ENCODE measurements around the gene FHAD1.

Gene FHAD1

GRCh38 chr1:15412843-15413242, 165.8 kb downstream of the FHAD1 start:
- TF ChIP-seq CTCF (IDR thresholded peaks at IDR 0.05; ENCODE audit: control insufficient read depth, extremely low read depth, insufficient read depth), result no peak
- DNase-seq (ENCODE audit: low read depth), result no peak
- no peak overlapping the region for H3K4me3 ChIP-seq (ENCODE audit: low read depth, low read length)

GRCh38 chr1:15413563-15414444, 166.8 kb downstream of the FHAD1 start:
- H3K4me3 ChIP-seq (ENCODE audit: low read depth, low read length), result no peak overlapping the region
- DNase-seq (ENCODE audit: low read depth), result no peak
- TF ChIP-seq CTCF (IDR thresholded peaks at IDR 0.05; ENCODE audit: control insufficient read depth, extremely low read depth, insufficient read depth), result no peak

- TF ChIP-seq CTCF (IDR thresholded peaks at IDR 0.05; ENCODE audit: control insufficient read depth, extremely low read depth, insufficient read depth), result no peak
- H3K4me3 ChIP-seq (ENCODE audit: low read depth, low read length), result no peak overlapping the region
- no peak for DNase-seq (ENCODE audit: low read depth)
These were observed 167.5 kb downstream of the FHAD1 start for GRCh38 chr1:15414445-15414983.

GRCh38 chr1:15417059-15417934, 170.3 kb downstream of the FHAD1 start:
- no peak for DNase-seq (ENCODE audit: low read depth)
- TF ChIP-seq CTCF (IDR thresholded peaks at IDR 0.05; ENCODE audit: control insufficient read depth, extremely low read depth, insufficient read depth), result no peak
- H3K4me3 ChIP-seq (ENCODE audit: low read depth, low read length), result no peak overlapping the region

- DNase-seq (ENCODE audit: low read depth), result no peak
- TF ChIP-seq CTCF (IDR thresholded peaks at IDR 0.05; ENCODE audit: control insufficient read depth, extremely low read depth, insufficient read depth), result no peak
- no peak overlapping the region for H3K4me3 ChIP-seq (ENCODE audit: low read depth, low read length)
These were observed 171.9 kb downstream of the FHAD1 start for GRCh38 chr1:15418806-15419515.

- H3K4me3 ChIP-seq (ENCODE audit: low read depth, low read length), result no peak overlapping the region
- no peak for TF ChIP-seq CTCF (IDR thresholded peaks at IDR 0.05; ENCODE audit: control insufficient read depth, extremely low read depth, insufficient read depth)
- DNase-seq (ENCODE audit: low read depth), result no peak
These were observed 173.9 kb downstream of the FHAD1 start for GRCh38 chr1:15420853-15421465.
